Measurements from ENCODE around the gene GIN1. TPM values are rescaled to one million over a fixed set of nuclear protein-coding genes. Genes with fewer than 3 reads are reported as not detected.
"Not testable (repeated sequence)": the region's sequence is repeated elsewhere in the genome, so short reads cannot be mapped to it uniquely, and the experiment has no call there.

GIN1 gene
- total RNA-seq, 1 experiment from 2014 or later = 7.9 TPM

DNA sequence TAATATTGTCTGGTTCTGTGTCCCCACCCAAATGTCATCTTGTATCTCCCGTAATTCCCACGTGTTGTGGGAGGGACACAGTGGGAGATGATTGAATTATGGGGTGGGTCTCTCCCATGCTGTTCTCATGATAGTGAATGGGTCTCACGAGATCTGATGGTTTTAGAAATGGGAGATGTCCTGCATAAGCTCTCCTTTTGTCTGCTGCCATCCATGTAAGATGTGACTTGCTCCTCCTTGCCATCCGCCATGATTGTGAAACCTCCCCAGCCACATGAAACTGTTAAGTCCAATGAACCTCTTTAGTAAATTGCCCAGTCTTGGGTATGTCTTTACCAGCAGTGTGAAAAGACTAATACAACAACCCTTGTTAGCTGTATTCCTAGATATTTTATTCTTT is 44.5 kb downstream of the GIN1 start:
- no peaks in the 10 kb centered on the region for H4K20me1 ChIP-seq (ENCODE audit: insufficient read depth)
- ChIA-PET POLR2A (ENCODE audit: unreplicated experiment) (no interaction called here), CTCF (no interaction called here)
- no peak overlapping the region for H3K4me3 ChIP-seq
- no peak for DNase-seq
- H3K9me3 ChIP-seq (ENCODE audit: insufficient read depth, low read depth) = peaks cover 9% of the 10 kb centered on the region; the same call in 1 of the 2 replicates
- intact Hi-C loops (cut with micrococcal nuclease; ENCODE audit: unreplicated experiment) = no loop called here
- no peaks in the 10 kb centered on the region for H3K79me2 ChIP-seq (ENCODE audit: low read depth)
- H3K27ac ChIP-seq = no peak overlapping the region
- H3F3A ChIP-seq (ENCODE audit: insufficient read depth, low read depth) = no peaks in the 10 kb centered on the region
- H3K27me3 ChIP-seq (ENCODE audit: insufficient read depth, low read depth) = no peaks in the 10 kb centered on the region
- H3K36me3 ChIP-seq (ENCODE audit: low read depth) = no peaks in the 10 kb centered on the region
- no peaks in the 10 kb centered on the region for H3K9me2 ChIP-seq (ENCODE audit: insufficient read depth)
- TF ChIP-seq, protein P1, sequence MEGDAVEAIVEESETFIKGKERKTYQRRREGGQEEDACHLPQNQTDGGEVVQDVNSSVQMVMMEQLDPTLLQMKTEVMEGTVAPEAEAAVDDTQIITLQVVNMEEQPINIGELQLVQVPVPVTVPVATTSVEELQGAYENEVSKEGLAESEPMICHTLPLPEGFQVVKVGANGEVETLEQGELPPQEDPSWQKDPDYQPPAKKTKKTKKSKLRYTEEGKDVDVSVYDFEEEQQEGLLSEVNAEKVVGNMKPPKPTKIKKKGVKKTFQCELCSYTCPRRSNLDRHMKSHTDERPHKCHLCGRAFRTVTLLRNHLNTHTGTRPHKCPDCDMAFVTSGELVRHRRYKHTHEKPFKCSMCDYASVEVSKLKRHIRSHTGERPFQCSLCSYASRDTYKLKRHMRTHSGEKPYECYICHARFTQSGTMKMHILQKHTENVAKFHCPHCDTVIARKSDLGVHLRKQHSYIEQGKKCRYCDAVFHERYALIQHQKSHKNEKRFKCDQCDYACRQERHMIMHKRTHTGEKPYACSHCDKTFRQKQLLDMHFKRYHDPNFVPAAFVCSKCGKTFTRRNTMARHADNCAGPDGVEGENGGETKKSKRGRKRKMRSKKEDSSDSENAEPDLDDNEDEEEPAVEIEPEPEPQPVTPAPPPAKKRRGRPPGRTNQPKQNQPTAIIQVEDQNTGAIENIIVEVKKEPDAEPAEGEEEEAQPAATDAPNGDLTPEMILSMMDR (conservative IDR thresholded peaks at IDR 0.05) = no peak
- no peak for TF ChIP-seq EZH2 (IDR thresholded peaks at IDR 0.05; ENCODE audit: low read depth)
- no TSS peak for BruUV-seq (replicated peaks)
- H3K4me1 ChIP-seq (replicated peaks; ENCODE audit: insufficient read depth) = no peaks in the 10 kb centered on the region
- no peak overlapping the region for H2AFZ ChIP-seq
- no peak overlapping the region for H3K4me2 ChIP-seq

DNA sequence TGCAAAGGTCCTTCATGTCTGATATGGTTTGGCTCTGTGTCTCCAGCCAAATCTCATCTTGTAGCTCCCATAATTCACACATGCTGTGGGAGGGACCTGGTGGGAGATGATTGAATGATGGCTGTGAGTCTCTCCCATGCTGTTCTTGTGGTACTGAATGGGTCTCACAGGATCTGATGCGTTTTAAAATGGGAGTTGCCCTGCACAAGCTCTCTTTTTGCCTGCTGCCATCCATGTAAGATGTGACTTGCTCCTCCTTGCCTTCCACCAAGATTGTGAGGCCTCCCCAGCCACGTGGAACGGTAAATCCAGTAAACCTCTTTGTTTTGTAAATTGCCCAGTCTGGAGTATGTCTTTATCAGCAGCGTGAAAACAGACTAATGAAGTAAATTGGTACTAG is 46.4 kb downstream of the GIN1 start:
- H4K20me1 ChIP-seq (ENCODE audit: insufficient read depth); H3K4me1 ChIP-seq (replicated peaks; ENCODE audit: insufficient read depth); H3K4me2 ChIP-seq; H3K79me2 ChIP-seq (ENCODE audit: low read depth); H3K27me3 ChIP-seq (ENCODE audit: insufficient read depth, low read depth); H3F3A ChIP-seq (ENCODE audit: insufficient read depth, low read depth); H3K27ac ChIP-seq; H3K36me3 ChIP-seq (ENCODE audit: low read depth); POLR2A ChIA-PET (ENCODE audit: unreplicated experiment); H3K9me3 ChIP-seq (ENCODE audit: insufficient read depth, low read depth); H3K4me3 ChIP-seq; CTCF ChIA-PET; H3K9me2 ChIP-seq (ENCODE audit: insufficient read depth); DNase-seq; intact Hi-C loops (cut with micrococcal nuclease; ENCODE audit: unreplicated experiment); H2AFZ ChIP-seq; BruUV-seq (replicated peaks): not testable (repeated sequence)

DNA sequence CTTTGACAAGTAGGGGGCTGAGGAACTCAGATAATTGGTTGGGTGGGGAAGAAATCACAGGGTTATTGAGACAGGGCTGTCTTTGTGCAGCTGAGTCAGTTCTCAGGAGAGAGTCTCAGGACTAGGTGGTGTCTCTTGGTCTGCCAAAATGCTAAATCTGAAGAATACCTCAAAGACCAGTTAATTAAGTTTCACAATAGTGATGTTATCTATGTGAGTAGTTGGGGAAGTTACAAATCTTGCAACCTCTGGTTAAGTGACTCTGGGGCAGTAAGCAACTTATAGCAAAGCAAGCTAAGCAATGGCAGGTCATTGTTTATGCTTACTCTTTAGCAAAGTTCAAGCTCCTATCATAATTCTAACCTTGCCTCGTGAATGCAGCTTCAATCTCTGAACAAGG is 53.6 kb downstream of the GIN1 start:
- ChIA-PET POLR2A (ENCODE audit: unreplicated experiment) (no interaction called here), CTCF (interaction anchor here (0.6 kb wide), 1 partner anchor 564 kb away, joined by 3 read pairs; no protein-coding TSS in a partner anchor)
- TF ChIP-seq, protein P1 (conservative IDR thresholded peaks at IDR 0.05) = no peak
- no peak for TF ChIP-seq EZH2 (IDR thresholded peaks at IDR 0.05; ENCODE audit: low read depth)
- no peaks in the 10 kb centered on the region for H3K9me3 ChIP-seq (ENCODE audit: insufficient read depth, low read depth)
- H4K20me1 ChIP-seq (ENCODE audit: insufficient read depth) = no peaks in the 10 kb centered on the region
- H3K4me1 ChIP-seq (replicated peaks; ENCODE audit: insufficient read depth) = 0 out of 2 replicates have a peak, but pooled peaks cover 5% of the 10 kb centered on the region
- H2AFZ ChIP-seq = no peak overlapping the region
- no peaks in the 10 kb centered on the region for H3K36me3 ChIP-seq (ENCODE audit: low read depth)
- no peaks in the 10 kb centered on the region for H3K79me2 ChIP-seq (ENCODE audit: low read depth)
- H3K4me3 ChIP-seq = no peak overlapping the region
- no peak for DNase-seq
- intact Hi-C loops (cut with micrococcal nuclease; ENCODE audit: unreplicated experiment) = no loop called here
- BruUV-seq (replicated peaks) = no TSS peak
- H3K9me2 ChIP-seq (ENCODE audit: insufficient read depth) = no peaks in the 10 kb centered on the region
- no peak overlapping the region for H3K27ac ChIP-seq
- H3K4me2 ChIP-seq = no peak overlapping the region
- no peaks in the 10 kb centered on the region for H3K27me3 ChIP-seq (ENCODE audit: insufficient read depth, low read depth)
- H3F3A ChIP-seq (ENCODE audit: insufficient read depth, low read depth) = no peaks in the 10 kb centered on the region

DNA sequence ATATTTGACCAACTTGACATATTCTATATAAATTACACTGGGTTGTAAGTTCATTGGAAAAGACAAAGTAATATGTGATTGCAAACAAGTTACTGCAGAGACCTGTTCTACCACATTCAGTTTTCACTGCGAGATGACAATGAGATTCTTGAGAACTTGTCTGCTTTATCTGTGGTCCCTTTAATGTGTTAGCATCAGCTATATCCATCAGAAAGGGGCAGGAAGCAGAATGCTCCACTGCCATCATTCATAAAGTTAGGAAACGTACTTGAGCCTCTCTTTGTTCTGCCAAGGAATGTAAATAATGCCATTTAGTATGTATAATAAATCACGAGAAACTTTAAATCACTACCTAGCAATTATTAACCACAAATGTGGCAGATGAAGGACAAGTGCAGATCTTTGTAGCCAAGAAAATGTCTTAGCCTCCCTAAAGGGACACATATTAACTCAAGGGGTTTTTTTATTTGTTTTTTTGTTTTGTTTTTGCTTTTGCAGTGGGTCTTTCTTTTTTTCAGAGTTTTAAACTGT is 59.4 kb downstream of the GIN1 start:
- Histone ChIP-seq H3K36me3 (ENCODE audit: low read depth) (no peaks in the 10 kb centered on the region), H3K79me2 (ENCODE audit: low read depth) (no peaks in the 10 kb centered on the region), H4K20me1 (ENCODE audit: insufficient read depth) (no peaks in the 10 kb centered on the region), H3F3A (ENCODE audit: insufficient read depth, low read depth) (no peaks in the 10 kb centered on the region), H3K27me3 (ENCODE audit: insufficient read depth, low read depth) (no peaks in the 10 kb centered on the region), H3K9me2 (ENCODE audit: insufficient read depth) (no peaks in the 10 kb centered on the region), H2AFZ (0 out of 2 replicates have a peak overlapping the region, but pooled peaks have one; percentile 56), H3K4me1 (replicated peaks; ENCODE audit: insufficient read depth) (peaks cover 8% of the 10 kb centered on the region; the same call in 1 of the 2 replicates), H3K27ac (no peak overlapping the region), H3K4me2 (no peak overlapping the region), H3K9me3 (ENCODE audit: insufficient read depth, low read depth) (peaks cover 5% of the 10 kb centered on the region; the same call in 1 of the 2 replicates), H3K4me3 (no peak overlapping the region)
- CTCF ChIA-PET = interaction anchor here (0.6 kb wide), 1 partner anchor 40 kb away, joined by 3 read pairs; no protein-coding TSS in a partner anchor
- DNase-seq = no peak
- no peak for TF ChIP-seq EZH2 (IDR thresholded peaks at IDR 0.05; ENCODE audit: low read depth)
- TF ChIP-seq, protein P1 (conservative IDR thresholded peaks at IDR 0.05) = no peak
- BruUV-seq (replicated peaks) = no TSS peak
- POLR2A ChIA-PET (ENCODE audit: unreplicated experiment) = no interaction called here
- intact Hi-C loops (cut with micrococcal nuclease; ENCODE audit: unreplicated experiment) = no loop called here

Measured in PC-9 (cell line).